Fibroblast of skin of abdomen (primary cell): ENCODE data around the gene TRAPPC6A.

ENCODE experiments used
- DNase-seq: peaks from one replicate; pipeline ENCODE4 v3.0.0-alpha.2; 2013

Gene TRAPPC6A

DNA sequence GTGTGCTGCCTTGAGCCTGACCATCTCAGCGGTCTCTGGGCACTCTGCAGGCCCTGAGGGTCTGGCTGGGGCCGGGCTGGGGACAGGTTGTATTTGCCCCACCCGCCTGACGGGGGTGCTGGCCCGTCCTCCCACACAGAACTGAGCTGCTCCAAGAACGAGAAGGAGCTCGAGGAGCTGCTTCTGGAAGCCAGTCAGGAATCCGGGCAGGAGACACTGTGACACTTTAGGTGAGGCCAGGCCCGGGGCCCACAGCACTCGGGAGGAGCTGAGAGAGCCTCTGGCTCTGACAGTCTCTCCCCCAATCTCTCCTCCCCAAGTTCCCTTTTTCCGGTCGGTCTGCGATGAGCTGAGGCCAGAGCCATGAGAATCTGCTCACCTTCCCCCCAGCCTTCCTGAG, 31.8 kb downstream of the TRAPPC6A start:
- DNase-seq: no peak

DNA sequence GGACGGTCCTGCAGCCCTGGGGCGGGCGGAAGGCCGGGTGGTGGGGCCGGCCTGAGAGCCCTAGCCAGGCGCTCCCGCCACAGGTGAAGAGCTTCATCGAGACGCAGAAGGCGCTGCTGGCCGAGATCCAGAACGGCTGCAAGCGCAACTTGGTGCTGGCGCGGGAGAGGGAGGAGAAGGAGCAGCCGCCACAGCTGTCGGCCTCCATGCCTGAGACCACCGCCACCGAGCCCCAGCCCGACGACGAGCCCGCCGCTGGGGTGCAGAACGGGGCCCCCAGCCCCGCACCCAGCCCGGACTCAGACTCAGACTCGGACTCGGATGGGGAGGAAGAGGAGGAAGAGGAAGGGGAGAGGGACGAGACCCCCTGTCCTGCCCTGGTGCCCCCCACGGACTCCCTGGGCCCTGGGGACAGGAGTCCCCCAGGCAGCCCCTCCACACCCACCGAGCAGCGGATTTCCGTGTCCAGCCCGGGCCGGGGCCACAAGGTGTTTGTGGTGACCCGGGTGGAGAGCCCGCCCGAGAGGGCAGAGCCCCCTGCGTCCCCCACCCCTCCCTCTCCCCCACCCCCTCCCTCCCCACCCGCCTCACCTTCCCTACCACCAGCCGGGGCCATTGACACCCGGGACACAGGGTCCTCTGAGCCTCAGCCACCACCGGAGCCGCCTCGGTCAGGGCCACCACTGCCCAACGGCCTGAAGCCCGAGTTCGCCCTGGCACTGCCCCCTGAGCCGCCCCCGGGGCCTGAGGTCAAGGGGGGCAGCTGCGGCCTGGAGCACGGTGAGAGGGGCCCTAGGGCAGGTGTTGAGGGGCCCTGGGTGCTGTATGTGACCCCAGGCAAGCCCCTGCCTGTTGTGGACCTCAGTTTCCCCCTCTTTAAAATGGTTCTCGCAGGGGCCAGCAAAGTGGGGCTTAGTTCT, 32.5 kb downstream of the TRAPPC6A start:
- no peak for DNase-seq

GRCh38 chr19:45144431-45145269, 33.4 kb downstream of the TRAPPC6A start:
- DNase-seq: no peak

- DNase-seq: no peak
Measured at GRCh38 chr19:45142726-45143110, 35.3 kb downstream of the TRAPPC6A start.

GRCh38 chr19:45142016-45142725, 35.9 kb downstream of the TRAPPC6A start:
- DNase-seq: no peak

DNA sequence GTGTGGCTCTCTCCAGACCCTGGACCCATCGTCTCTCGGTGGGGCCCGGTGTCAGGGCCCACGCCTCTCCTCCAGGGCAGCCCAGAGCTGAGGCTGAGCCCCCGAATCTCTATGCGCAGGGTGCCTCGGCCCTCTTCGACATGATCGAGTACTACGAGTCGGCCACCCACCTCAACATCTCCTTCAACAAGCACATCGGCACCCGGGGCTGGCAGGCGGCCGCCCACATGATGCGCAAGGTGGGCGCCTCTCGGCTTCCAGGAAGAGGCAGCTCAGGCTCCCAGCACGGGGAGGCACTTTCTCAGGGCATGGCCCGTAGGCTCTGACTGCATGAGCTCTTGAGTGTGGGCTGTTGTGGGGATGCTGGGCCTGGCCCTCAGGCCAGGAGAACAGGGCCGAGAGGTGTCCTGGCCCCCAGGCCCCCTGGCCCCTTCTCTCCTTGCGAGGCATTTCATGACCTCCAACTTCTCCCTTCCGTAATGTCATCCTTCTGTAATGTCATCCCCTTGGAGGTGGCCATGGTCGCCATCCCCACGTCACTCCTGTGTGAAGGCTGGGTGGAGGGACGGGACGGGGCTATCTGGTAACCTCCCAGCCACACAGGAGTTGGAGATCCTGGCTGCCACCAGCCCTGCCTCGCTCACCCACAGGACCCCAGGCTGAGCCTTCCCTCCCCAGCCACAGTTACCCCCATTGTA, 36.7 kb downstream of the TRAPPC6A start:
- DNase-seq: no peak

- no peak for DNase-seq
Measured at GRCh38 chr19:45140533-45140932, 37.5 kb downstream of the TRAPPC6A start.

GRCh38 chr19:45140144-45140503, 37.9 kb downstream of the TRAPPC6A start:
- no peak for DNase-seq

- DNase-seq: no peak
Measured at GRCh38 chr19:45139286-45140143, 38.5 kb downstream of the TRAPPC6A start.

DNA sequence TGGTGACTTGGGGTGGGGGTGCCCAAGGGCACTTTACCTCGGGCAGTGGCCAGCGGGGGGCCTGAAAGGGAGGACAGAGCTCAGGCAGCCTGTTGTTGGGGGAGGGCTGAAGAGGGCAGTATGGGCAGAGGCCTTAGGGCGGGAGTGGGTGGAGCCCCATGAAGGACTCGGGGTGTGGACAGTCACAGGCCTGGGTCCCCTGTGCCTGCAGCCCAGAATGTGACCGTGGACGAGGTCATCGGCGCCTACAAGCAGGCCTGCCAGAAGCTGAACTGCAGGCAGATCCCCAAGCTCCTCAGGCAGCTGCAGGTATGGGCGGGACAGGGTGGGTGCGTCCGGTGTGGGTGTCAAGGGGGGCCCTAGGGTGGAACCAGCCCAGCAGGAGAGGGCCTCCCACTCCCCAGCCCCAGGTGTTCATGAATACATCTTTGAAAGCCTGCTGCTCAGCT, 39.7 kb downstream of the TRAPPC6A start:
- no peak for DNase-seq

DNA sequence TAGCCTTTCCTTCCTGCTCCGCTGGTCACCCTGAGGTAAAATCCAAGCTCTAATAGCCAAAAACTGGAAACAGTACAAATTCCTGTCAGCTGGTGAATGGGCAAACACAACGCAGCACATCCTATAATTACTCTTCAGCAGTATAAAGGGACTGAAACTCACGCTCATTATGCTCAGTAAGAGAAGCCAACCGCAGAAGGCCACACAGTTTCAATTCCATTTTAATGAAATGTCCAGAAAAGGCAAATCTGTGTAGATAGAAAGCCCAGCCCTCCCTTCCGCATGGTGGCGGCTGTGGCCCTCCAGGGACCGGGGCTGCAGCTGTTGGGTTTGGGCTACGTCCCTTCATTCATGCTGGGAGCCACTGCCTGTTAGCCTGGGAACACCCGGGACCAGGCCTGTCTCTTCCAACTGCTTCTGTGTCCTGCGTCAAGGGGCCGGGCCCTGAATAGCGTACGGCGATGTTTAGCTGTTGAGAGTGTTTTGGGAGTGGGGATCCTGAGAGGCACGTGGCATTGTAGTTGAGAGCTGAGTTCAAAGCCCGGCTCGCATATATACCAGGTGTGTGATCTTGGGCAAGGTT, 40.8 kb downstream of the TRAPPC6A start:
- DNase-seq: no peak

GRCh38 chr19:45136507-45137178, 41.4 kb downstream of the TRAPPC6A start:
- no peak for DNase-seq

GRCh38 chr19:45135176-45135885, 42.7 kb downstream of the TRAPPC6A start:
- no peak for DNase-seq

GRCh38 chr19:45133661-45134060, 44.4 kb downstream of the TRAPPC6A start:
- no peak for DNase-seq

GRCh38 chr19:45130888-45131615, 47.0 kb downstream of the TRAPPC6A start:
- DNase-seq: no peak

GRCh38 chr19:45130236-45130635, 47.8 kb downstream of the TRAPPC6A start:
- no peak for DNase-seq

DNA sequence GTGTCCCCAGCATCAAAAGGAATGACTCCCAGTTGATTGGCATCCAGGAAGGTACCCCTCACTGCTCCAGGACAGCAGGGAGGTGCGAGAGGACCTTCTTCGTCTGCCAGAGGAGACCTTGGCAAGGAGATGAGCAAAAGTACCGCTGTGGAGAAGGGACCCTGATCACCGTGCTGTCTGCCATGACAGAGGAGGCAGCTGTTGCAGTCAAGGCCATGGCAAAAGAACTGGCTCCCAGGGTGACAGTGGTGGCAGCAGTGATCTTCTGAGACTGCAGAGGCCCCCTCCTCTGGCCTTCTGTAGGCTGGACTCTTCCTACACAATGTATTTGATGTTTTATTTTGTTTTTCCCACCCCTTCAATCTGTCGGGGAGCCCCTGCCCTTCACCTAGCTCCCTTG, 49.2 kb downstream of the TRAPPC6A start:
- DNase-seq: no peak

DNA sequence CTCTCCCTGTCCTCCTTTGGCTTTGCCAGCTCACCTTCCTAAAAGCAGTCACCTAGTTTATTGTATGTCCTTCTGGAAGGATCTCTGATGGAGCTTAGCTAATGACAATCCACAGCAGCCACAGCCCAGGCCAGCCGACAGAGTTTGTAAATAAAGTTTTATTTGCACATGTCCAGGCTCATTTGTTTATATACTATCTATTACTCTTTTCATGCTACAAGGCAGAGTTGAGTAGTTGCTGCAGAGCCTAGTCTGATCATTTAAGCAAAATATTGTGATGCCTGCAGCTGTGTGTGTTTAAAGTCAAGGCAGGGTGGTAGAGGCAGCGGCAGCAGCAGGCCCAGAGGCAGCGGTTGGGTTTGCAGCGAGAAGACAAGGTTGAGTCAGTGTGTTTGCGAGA, 49.9 kb downstream of the TRAPPC6A start:
- DNase-seq: no peak

DNA sequence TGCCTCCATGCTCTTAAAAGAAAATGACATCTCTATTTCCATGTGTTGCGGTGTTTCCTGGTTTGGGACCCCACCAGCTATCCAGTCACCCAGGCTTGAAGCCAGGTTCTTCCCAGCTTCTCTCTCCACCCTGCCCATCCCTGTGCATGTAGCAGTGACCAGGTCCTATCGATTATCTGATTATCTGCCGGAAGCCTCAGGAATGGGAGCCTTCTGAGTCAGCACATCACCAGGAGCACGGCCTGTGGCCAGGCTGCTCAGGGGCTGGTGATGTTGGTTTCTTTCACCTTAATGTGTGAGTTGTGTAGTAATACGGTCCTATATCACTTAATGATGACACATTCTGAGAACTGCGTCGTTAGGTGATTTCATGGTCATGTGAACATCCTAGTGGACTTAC, 51.4 kb downstream of the TRAPPC6A start:
- no peak for DNase-seq
